Tibial nerve (tissue), 4 donors: ENCODE data around the gene RMP24.

Experiments
- EP300 ChIP-seq, 2 donors: sonication (generic); formaldehyde crosslinking; IDR thresholded peaks; one replicate each; pipeline ENCODE4 v1.6.1; 2017; ENCODE audit warnings: antibody characterized with exemption in 2 of 2, mild to moderate bottlenecking in 1 of 2
- POLR2A ChIP-seq, 2 donors: fragments of 450-650 bp; IDR thresholded peaks; one replicate each; pipeline ENCODE4 v1.6.1; 2017; ENCODE audit warnings: antibody characterized with exemption in 2 of 2, mild to moderate bottlenecking in 2 of 2, moderate library complexity in 2 of 2
- TF ChIP-seq, protein P1 (sequence below), 5 experiments: fragments of 200-600 bp in 3 of 5; fragments of 450-650 bp in 2 of 5; sonication (generic) in 3 of 5; IDR thresholded peaks; one replicate each; pipeline ENCODE4 v1.5.1; 2016 to 2019; ENCODE audit warnings: antibody characterized with exemption in 5 of 5, mild to moderate bottlenecking in 3 of 5, moderate library complexity in 2 of 5

DNA sequence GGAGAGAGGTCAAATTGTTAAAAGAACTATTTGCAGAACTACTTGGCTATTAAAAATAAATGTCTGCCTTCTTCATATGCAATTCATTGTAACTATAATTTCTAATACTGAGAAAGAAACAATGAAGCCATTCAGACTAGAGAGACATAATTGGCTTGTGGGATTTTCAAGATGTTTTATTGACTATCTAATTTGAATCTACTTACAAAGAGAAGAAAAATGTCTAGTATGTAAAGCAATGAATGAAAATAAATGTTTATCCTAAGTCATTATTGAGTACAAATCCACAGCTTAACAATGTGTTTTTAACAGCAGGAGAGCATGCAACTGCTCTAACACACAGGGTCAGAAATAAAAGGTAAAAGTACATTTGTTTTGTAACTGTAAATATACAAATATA is 19.2 kb downstream of the RMP24 start:
- no peak for TF ChIP-seq POLR2A (IDR thresholded peaks at IDR 0.05)
- TF ChIP-seq, protein P1, sequence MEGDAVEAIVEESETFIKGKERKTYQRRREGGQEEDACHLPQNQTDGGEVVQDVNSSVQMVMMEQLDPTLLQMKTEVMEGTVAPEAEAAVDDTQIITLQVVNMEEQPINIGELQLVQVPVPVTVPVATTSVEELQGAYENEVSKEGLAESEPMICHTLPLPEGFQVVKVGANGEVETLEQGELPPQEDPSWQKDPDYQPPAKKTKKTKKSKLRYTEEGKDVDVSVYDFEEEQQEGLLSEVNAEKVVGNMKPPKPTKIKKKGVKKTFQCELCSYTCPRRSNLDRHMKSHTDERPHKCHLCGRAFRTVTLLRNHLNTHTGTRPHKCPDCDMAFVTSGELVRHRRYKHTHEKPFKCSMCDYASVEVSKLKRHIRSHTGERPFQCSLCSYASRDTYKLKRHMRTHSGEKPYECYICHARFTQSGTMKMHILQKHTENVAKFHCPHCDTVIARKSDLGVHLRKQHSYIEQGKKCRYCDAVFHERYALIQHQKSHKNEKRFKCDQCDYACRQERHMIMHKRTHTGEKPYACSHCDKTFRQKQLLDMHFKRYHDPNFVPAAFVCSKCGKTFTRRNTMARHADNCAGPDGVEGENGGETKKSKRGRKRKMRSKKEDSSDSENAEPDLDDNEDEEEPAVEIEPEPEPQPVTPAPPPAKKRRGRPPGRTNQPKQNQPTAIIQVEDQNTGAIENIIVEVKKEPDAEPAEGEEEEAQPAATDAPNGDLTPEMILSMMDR (IDR thresholded peaks at IDR 0.05): no peak
- no peak for TF ChIP-seq EP300 (IDR thresholded peaks at IDR 0.05)
